Osteocyte (in vitro differentiated cells): ENCODE measurements around the gene LCORL. TPM values are rescaled to one million over a fixed set of nuclear protein-coding genes. Genes with fewer than 3 reads are reported as not detected.

Source experiments
- DNase-seq: peaks from one replicate; pipeline ENCODE4 v3.0.0; 2021; ENCODE audit warnings: mixed read lengths; ENCODE audit not compliant: unreplicated experiment; ENCODE audit errors: extremely low spot score
- H3K27ac Mint-ChIP-seq: one replicate; pipeline ENCODE4 v1.8.0; 2021; ENCODE audit warnings: mild to moderate bottlenecking, mixed read lengths; ENCODE audit not compliant: unreplicated experiment
- H3K27me3 Mint-ChIP-seq: one replicate; pipeline ENCODE4 v1.8.0; 2021; ENCODE audit warnings: mixed read lengths; ENCODE audit not compliant: unreplicated experiment
- H3K36me3 Mint-ChIP-seq: one replicate; pipeline ENCODE4 v1.8.0; 2021; ENCODE audit warnings: mixed read lengths; ENCODE audit not compliant: unreplicated experiment
- H3K4me1 Mint-ChIP-seq: one replicate; pipeline ENCODE4 v1.8.0; 2021; ENCODE audit warnings: mixed read lengths; ENCODE audit not compliant: unreplicated experiment
- H3K4me3 Mint-ChIP-seq: one replicate; pipeline ENCODE4 v1.8.0; 2021; ENCODE audit warnings: mild to moderate bottlenecking, moderate library complexity, mixed read lengths; ENCODE audit not compliant: unreplicated experiment
- H3K9me3 Mint-ChIP-seq: one replicate; pipeline ENCODE4 v1.8.0; 2021; ENCODE audit warnings: mixed read lengths; ENCODE audit not compliant: unreplicated experiment
- total RNA-seq: library from RNA; stranded (reverse); gene quantifications from 2 replicates; pipeline ENCODE4 v1.2.1, GENCODE V29; 2021
- TF ChIP-seq, protein P1 (sequence below): fragments of 200-600 bp; sonication (generic); IDR thresholded peaks from 2 replicates; pipeline ENCODE4 v1.5.0; 2021; ENCODE audit warnings: antibody characterized with exemption, mild to moderate bottlenecking, moderate library complexity

Gene LCORL
- total RNA-seq, 1 donor from 2014 or later = 18.2 TPM

DNA sequence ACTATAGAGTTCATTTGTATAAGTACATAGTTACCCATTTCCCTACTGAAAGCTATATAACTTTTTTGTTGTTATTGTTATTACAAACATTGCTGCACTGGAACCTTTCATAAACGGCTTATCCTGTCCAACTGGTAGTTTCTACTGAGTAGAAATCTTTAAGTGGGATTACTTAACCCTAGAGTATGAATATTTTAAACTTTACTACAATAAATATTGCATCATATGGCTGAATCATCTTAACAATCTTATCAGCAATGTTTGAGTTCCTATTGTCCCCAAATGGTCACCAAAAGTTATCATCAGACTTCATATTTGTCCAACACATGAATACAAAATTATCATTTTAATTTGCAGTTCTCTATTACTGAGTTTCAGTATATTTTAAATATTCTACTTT, 40.5 kb downstream of the LCORL start:
- TF ChIP-seq, protein P1, sequence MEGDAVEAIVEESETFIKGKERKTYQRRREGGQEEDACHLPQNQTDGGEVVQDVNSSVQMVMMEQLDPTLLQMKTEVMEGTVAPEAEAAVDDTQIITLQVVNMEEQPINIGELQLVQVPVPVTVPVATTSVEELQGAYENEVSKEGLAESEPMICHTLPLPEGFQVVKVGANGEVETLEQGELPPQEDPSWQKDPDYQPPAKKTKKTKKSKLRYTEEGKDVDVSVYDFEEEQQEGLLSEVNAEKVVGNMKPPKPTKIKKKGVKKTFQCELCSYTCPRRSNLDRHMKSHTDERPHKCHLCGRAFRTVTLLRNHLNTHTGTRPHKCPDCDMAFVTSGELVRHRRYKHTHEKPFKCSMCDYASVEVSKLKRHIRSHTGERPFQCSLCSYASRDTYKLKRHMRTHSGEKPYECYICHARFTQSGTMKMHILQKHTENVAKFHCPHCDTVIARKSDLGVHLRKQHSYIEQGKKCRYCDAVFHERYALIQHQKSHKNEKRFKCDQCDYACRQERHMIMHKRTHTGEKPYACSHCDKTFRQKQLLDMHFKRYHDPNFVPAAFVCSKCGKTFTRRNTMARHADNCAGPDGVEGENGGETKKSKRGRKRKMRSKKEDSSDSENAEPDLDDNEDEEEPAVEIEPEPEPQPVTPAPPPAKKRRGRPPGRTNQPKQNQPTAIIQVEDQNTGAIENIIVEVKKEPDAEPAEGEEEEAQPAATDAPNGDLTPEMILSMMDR = no peak
- Mint-ChIP-seq H3K9me3 (peaks cover 41% of the 10 kb centered on the region), H3K36me3 (peaks cover 6% of the 10 kb centered on the region)

DNA sequence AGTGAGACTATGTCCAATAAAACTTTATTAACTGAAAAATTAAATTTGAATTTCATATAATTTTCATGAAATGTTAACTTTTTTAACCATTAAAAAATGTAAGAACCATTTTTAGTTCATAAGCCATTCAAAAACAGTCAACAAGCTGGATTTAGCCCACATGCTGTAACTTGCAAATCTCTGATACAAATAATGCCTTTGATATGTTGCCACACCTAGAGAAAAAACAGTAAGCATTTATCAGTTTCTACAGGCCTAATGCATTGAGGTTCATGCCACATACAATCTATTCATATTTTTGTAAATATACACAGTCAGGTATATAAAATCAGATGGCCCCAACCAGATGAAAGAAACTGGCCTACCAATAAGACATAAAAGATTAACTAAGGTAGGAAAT, 52.8 kb downstream of the LCORL start:
- no peak overlapping the region for H3K27ac Mint-ChIP-seq
- no peaks in the 10 kb centered on the region for H3K27me3 Mint-ChIP-seq
- no peak for DNase-seq
- no peak overlapping the region for H3K4me3 Mint-ChIP-seq
- no peaks in the 10 kb centered on the region for H3K36me3 Mint-ChIP-seq
- TF ChIP-seq, protein P1 = no peak
- no peaks in the 10 kb centered on the region for H3K9me3 Mint-ChIP-seq
- peaks cover 2% of the 10 kb centered on the region for H3K4me1 Mint-ChIP-seq

More for the DNA sequence above, 40.5 kb downstream of the LCORL start:
- no peak overlapping the region for H3K27ac Mint-ChIP-seq
- H3K4me1 Mint-ChIP-seq = peaks cover 3% of the 10 kb centered on the region
- H3K27me3 Mint-ChIP-seq = no peaks in the 10 kb centered on the region
- H3K4me3 Mint-ChIP-seq = no peak overlapping the region
- no peak for DNase-seq

DNA sequence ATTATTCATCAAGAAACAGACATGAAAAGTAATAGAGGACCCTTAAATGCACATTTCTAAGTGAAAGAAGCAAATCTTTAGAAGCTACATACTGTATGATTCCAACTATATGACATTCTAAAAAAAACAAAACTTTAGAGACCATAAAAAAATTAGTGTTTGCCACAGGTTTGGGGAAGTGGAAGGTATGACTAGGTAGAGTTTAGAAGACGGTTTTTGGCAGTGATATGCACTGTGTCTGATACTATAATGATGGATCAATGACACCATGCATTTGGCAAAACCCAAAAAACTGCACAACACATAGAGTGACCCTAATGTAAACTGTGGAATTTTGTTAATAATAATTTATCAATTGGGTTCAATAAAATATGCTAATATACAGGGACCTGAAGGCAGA, 54.5 kb downstream of the LCORL start:
- Mint-ChIP-seq H3K27ac (no peak overlapping the region), H3K4me3 (no peak overlapping the region), H3K27me3 (no peaks in the 10 kb centered on the region), H3K9me3 (no peaks in the 10 kb centered on the region), H3K4me1 (peaks cover 7% of the 10 kb centered on the region), H3K36me3 (peaks cover under 1% of the 10 kb centered on the region)
- no peak for DNase-seq
- TF ChIP-seq, protein P1 = no peak

DNA sequence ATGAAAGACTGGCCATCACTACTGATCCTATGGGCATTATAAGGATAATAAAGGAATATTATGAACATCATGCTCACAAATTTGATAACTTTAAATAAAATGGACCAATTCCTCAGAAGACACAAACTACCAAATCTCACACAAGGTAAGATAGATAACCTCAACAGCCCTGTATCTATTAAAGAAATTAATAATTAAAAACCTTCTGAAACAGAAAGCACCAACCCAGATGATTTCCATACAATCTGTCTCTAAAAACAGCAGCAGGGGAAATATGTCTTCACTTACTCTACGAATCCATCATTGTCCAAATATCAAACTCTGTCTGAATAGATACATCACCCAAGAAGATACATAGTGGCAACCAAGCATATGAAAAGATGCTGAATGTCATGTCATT, 55.2 kb downstream of the LCORL start:
- DNase-seq = no peak
- Mint-ChIP-seq H3K4me1 (peaks cover 9% of the 10 kb centered on the region), H3K4me3 (no peak overlapping the region), H3K27ac (no peak overlapping the region), H3K9me3 (no peaks in the 10 kb centered on the region), H3K36me3 (peaks cover 8% of the 10 kb centered on the region), H3K27me3 (no peaks in the 10 kb centered on the region)
- TF ChIP-seq, protein P1 = no peak

DNA sequence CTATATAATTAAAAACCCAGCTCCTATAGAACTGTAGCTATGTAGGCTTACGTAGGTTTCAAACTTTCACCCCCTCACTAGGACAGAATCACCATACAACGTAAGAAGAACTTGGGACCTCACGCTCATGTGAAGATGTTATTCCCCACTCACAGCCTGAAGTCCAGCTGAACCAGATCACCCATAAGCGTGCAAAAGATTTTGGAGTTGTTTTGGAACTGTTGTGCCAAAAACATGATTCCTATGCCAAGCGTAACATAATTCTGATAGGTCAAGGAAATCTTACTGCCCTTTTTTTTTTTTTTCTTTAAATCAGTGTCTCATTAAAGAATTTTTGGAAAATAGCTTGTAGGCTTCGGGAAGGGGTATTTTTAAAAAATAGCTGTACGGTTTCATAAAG, 57.0 kb downstream of the LCORL start:
- DNase-seq = no peak
- no peaks in the 10 kb centered on the region for H3K9me3 Mint-ChIP-seq
- H3K27me3 Mint-ChIP-seq = no peaks in the 10 kb centered on the region
- peaks cover 11% of the 10 kb centered on the region for H3K4me1 Mint-ChIP-seq
- H3K27ac Mint-ChIP-seq = no peak overlapping the region
- peaks cover 19% of the 10 kb centered on the region for H3K36me3 Mint-ChIP-seq
- TF ChIP-seq, protein P1 = no peak
- H3K4me3 Mint-ChIP-seq = no peak overlapping the region
